HL-60/S4 treated with retinoic acid at 250 ng/mL for 4 days and 3 days (cell line): Measurements from ENCODE around the gene ALPI.

Experiments used
- in situ Hi-C: fragments of 300-500 bp; cut with MboI; formaldehyde crosslinking; loops from 2 replicates; pipeline ENCODE4 v1.7.0; 2022; ENCODE audit warnings: low sequenced_read_pairs

Gene ALPI

DNA sequence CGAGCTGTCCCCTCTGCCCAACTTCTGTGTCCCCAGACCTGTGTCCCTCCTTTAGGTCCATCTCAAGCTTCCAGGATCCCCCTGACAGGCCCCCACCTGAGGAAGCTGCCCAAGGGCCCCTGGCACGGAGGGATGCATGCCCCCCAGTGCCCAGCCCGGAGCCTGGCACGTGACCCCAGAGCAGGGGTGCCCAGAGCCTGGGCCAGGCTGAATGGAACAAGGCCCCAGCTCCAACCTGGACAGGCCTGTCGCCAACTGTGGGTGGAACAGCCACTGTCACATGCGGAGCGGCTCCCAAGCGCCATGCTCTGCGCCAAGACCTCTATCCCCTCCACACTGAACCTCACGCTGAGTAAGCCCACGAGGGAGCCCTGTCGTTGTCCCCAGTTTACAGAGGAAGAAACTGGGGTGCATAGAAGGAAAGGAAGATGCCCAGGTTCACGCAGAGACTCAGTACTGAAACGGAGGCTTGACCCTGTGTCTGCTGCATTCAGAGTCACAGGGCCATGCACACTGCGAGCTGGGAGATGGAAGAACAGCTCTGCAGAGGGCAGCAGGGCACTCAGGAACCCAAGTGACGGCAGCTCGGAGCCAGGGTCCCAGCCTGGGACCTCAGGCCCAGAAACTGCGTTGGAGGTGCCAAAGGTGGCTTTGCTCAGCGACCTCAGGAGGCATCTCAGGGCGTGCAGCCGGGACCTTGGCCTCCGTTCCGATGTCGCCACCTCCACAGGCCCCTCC lies 37.2 kb downstream of the ALPI start:
- in situ Hi-C loops, result no loop called here

DNA sequence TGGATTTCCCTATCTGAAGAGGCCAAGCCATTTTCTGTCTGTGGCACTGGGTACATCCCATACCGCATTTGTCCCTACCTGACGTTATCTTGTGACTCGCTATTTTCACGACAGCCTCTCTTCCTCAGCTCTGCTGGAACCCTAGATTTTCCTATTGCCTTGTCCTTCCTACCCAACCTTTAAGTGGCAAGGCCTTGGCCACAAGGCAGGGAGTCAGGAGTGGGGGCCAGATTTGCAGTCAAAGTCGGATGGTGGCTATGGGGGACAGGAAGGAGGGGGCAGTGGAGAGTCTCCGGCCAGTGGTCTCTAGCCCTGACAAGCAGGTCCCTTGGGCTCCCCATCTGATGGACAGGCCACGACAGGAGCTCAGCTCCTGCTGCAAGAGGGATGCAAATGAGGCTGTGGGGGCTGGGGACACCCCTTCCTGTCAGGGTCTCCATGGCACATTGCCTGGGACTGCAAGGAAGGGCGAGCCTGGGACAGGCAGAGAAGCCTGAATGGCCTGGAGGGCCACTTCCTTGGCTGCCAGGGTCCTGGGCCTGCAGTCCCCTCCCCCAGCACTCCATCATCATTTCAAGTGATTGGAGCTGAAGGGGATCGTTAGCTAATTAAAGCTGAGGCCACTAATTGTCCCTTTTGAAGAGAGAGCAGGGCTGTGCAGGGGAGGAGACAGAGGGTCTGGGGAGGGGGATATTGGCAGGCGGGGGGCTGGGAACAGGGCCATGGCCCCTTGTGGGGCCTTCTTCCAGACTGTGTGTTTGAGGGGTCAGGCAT lies 37.9 kb downstream of the ALPI start:
- in situ Hi-C loops, result no loop called here

DNA sequence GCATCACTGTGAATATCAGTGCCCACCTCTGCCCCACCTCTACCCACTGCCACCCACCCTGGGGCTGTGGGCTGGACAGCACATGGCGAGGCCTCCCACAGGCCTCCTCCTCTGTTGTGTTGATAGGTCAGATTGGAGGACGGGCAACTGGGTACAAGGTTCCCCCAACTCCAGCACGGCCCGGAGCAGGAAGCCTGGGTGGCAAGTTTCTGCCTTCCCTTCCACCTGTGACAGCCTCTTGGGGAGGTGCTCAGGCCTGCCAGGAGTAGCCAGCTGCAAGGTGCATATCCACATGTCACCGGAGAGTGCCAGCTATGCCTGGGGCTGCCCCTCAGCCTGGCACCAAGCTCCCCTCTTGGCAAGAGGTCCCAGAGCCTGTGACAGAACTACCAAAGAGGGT lies 38.6 kb downstream of the ALPI start:
- in situ Hi-C loops, result no loop called here

DNA sequence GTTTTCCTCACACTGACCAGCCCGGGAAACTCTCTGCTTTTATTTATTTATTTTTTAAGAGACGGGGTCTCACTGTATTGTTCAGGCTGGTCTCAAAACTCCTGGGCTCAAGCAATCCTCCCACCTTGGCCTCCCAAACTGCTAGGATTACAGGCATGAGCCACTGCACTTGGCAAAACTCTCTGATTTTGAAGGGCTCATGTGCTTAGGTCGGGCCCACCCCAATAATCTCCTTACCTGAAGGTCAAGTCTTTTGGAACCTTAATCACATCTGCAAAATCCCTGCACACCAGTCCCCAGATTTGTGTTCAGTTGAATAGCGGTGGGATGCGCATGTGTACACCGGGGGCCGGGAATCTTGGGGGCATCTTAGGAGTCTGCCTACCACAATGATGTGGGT lies 39.3 kb downstream of the ALPI start:
- in situ Hi-C loops, result no loop called here

DNA sequence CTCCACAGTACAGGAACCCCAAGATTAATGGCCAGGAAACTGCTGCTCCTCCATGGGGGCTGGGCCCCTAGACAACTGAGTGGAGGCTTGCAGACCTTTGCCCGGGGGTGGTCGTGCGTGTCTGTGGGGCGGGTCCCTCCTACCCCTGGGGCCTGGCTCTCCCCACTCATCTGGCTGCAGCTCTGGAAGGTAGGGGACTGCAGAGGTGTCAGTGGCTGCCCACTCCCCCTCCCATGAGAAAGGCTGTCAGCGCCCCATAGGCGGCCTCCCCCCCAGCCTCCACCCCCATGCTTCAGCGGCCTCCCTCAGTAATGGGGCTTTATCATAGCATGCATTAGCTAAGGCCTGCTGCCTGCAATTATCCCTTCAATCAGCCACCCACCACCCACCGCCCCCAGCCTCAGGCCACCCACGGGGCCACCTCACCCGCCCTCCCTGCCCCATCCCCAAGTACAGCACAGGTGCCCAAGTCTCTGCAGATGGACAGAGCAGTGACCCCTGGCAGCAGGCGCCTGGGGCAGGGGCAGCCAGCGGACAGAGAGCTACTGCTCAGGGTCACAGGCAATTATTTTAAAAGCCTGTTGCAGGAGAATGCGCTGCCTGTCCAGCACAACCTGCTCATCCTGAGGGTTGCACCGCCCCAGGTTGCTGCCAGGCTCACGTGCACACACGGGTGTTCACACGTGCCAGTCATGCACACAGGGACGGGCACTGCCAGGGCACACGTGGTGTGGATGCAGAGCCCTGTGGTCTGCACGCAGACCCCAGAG lies 40.7 kb downstream of the ALPI start:
- in situ Hi-C loops, result no loop called here

DNA sequence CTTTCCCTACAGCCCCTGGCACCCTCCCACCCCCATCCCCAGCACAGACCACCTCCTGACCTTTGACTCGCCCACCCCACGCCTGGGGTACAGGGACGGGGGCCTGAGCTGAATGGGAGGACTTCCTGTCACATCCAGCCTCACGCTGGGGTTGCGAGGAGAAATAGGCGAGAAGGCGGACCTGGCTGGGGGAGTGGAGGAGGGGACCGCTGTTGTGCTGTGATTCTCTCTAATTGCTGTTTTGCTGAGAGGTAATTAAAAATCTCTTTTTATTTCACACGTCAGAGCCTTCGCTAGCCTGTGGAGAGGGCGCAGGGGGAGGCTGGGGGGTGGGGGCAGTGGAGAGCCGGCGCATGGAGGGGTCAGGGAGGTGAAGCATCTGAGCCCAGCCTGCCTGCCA lies 41.4 kb downstream of the ALPI start:
- in situ Hi-C loops, result no loop called here

DNA sequence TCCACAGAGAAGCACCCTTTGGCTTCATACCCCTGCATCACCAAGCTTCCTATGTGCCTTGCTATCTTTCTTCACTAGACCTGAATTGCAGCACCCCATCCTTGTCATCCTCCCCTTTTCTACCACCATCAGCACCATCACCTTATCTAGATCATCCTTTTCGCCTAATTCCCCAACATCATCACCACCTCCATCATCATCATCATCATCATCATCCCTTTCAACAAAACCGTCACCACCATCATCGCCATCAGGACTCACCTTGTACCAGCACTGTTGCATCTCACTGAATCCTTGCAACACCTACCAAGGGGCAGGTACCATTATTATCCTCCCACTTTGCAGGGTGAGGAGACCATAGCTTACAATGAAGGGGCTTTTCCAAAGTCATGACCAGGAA lies 42.5 kb downstream of the ALPI start:
- in situ Hi-C loops, result no loop called here

DNA sequence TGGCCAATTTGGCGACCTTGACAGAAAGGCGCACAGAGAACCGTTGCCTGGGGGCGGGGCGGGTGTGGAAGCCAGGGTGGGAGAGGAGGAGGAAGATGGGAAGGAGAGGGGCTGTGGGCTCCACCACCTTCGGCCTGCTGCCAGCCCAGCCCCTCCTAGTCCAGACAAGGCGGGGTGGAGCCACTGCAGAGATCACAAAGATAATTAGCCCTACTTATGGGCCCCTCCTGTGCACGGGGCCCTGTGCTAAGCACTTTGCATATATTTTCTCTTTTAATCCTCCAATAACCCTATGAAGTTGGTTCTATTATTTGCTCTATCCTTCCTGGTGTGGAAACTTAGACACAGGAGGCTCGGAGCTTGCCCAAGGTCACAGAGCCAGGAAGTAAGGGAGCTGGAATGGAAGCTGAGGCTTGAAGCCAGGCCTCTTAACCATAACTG lies 45.4 kb downstream of the ALPI start:
- in situ Hi-C loops, result no loop called here

DNA sequence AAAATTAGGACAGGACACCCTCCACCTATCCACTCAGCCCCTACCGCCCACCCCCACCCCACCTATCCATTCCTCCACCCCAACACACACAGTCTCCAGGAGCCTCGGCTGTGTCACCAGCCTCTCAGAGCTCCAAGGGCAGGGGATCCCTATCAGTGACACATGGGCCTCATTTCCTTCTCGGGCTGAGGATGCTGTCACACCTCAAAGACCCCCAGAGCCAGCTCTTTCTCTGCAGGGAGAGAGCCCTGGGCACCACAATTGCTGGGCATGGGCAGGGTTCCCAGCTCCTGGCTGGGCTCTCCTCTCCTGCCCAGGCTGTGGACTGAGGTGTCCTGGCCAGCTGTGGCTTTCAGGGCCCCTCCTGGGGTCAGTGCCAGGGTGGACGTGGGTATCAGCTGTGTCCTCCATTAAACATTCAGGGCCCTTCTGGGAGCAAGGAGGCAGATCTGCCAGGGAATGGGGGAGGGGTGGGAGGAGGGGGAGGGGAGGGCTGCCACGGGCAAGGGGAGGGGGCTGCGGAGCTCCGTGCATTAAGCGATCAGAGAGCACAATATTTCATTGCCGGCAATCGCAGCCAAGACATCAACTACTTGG lies 45.9 kb downstream of the ALPI start:
- in situ Hi-C loops, result no loop called here

DNA sequence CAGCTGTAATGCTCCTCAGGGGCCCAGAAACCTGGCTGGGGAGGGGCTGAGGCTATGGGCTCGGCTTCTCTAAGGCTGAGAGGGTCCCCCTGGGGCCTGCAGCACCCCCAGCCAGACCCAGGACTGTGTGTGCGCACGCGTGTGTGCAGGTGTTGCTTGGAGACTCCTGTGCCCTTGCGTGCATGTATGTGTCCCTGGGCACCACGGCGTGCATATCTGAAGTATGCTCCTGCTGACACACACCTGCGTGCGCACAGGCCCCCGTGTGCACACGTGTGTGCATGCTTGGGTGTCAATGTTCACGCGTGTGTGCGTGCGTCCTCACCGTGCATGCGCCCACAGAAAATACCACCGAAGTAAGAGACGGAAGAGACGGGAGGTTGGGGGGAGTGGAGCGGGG lies 46.6 kb downstream of the ALPI start:
- in situ Hi-C loops, result no loop called here

DNA sequence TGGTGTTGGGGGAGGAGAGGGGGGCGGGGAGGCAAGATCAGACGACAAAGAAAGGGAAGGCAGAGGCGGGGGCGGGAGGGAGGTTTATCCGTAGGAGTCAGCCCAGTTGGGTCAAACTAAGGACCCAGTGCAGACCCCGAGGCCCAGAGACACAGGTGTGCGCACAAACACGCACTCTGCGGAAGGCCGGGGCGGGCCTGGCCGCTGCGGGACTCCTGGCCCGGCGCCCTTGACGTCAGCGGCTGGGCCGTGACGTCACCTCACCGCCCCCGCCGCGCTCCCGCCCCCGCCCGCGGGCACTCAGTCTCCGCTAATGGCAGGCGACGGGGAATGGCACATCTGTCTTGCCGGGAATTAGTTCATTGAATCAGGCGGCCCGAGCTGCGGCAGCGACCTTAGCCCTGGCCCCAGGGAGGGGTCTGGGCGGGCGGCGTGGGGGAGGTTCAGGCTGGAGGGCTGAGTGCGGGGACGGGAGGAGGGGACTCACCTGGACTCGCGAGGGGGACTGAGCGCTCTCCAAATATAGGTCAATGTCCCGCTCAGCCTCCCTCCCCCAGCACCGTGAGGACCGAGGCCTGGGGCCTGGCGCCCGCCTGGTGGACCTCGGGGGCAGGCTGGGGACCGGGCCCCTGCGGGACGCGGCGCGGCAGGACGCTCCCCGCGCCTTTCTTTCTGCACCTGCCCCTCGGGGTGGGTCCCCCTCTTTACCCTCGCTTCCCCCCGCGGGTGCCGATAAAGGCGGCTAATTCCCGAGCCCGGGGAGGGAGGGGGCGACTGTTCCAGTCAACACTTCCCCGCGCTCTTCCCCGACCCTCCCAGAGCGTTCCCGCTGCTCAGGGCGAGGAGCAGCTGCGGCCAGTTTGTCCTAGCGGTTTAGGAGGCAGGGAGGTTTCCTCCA lies 47.2 kb downstream of the ALPI start:
- in situ Hi-C loops, result no loop called here

DNA sequence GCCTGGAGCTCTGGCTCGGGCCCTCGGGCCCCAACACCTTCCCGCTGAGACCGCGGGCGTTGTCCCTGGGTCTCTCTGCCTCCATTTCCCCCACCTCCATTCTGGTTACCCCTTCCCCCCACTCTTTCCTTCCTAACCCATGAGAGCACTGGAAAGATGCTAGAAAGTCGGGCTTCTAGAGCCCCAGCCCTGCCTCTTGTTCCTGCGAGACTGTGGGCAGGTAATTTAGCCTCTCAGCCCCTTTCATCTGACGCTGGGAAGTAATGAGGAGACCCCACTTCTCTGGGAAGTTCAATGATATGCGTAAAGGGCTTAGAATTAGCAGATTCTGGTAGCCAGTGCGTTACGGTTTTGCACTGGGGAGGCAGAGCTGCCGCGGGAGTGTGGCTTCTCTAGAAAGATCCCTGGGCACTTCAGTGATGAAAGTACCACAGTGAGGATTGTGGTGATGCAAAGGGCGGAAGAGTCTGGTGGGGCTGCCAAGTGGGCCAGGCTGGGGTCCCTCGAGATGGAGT lies 47.9 kb downstream of the ALPI start:
- in situ Hi-C loops, result no loop called here

DNA sequence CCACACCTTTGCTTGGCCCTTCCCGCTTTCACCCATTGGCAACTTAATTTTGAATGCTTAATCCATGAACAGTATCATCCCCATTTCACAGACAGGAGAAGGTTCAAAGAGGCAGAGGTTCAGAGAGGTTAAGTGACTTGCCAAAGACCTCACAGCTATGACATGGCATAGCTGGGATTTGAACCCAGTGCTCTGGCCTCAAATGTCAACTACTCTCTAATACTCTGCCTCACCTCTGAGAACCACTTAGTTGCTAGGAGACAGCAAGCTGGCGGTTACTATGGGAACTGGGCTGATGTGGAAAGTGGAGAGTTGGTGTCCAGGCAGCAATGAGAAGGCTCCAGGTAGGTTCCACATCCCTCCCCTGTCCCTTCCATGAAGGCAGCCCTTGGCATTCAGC lies 48.5 kb downstream of the ALPI start:
- in situ Hi-C loops, result no loop called here

DNA sequence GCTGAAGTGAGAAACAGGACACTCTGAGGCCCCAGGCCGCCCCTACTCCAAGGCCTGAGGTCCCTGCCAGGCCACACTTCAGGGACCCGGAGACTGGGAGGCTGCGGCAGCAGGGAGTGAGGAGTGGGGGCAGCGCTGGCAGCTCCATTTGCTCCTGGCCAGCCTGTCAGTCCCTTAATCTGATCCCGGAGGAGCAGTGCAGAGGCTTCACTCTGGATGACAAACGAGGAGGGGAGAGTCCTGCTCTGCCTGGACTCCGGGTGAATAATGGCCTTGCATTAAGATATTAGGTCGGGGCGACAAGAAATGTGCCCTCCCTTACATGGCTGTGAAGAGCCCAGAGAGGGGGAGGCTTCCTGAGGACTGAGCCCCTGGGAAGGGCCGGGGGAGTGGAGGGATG lies 49.9 kb downstream of the ALPI start:
- in situ Hi-C loops, result no loop called here

DNA sequence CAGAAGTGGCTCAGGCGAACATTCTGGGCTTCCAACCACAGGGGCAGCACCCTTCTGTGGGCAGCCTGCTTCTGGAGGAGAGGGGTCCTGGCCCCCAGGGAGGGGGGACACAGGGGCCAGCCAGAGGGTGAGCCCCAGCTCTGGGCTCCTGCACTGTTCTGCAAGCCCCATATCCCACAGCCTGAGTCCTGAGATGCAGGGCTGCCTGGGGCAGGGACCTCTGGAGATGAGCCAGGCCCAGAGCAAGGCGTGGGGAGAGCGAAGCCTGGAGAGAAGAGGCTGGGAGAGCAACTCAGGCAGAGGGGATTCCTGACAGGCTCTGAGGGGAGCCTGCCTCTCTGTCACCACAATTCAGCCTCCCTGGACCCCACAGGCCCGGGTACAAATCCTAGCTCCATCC lies 50.8 kb downstream of the ALPI start:
- in situ Hi-C loops, result no loop called here

DNA sequence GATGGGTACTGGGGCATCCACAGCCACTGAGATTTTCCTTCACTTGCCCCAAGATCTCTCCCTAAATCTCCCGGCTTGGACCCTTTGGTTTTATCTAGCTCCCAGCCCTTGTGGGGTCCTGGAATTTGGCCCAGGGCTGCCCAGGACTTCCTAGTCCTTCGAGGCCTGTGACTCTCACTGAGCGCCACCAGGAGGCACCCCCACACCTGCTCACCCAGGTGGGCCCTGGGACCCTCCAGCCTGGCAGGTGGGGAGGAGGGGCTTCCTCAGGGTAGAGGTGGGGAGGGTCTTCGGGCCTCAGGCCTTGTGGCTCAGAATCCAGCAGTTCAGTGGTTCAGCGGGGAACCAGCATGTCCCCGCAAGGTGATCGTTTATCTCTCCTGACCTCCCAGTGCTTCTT lies 52.3 kb downstream of the ALPI start:
- in situ Hi-C loops, result no loop called here
